GM18870 (cell line): ENCODE measurements around the gene WNT6.

Experiments used
- ATAC-seq: cut with Tn5 transposase; IDR thresholded peaks from one replicate; pipeline ENCODE4 v1.9.1; 2021; ENCODE audit warnings: moderate library complexity; ENCODE audit not compliant: unreplicated experiment

The WNT6 gene

GRCh38 chr2:218859556-218859987 is at the start of gene WNT6:
WNT6 (plus strand) TSS chr2:218859805; CDS start chr2:218860038, 233 bp downstream.
- no peak for ATAC-seq

GRCh38 chr2:218810256-218810655 is 49.3 kb upstream of the WNT6 start:
- ATAC-seq, result no peak

- no peak for ATAC-seq
These were observed 48.2 kb upstream of the WNT6 start for GRCh38 chr2:218811382-218811781.

GRCh38 chr2:218812096-218812815 is 47.3 kb upstream of the WNT6 start:
- no peak for ATAC-seq

- ATAC-seq, result no peak
These were observed 46.7 kb upstream of the WNT6 start for GRCh38 chr2:218812861-218813260.

- no peak for ATAC-seq
These were observed 45.7 kb upstream of the WNT6 start for GRCh38 chr2:218813771-218814460.

GRCh38 chr2:218814540-218815243 is 44.9 kb upstream of the WNT6 start:
- no peak for ATAC-seq

- ATAC-seq, result no peak
These were observed 44.4 kb upstream of the WNT6 start for GRCh38 chr2:218815244-218815637.

- ATAC-seq, result no peak
These were observed 44.0 kb upstream of the WNT6 start for GRCh38 chr2:218815649-218816048.

GRCh38 chr2:218816561-218817011 is 43.0 kb upstream of the WNT6 start:
- no peak for ATAC-seq

GRCh38 chr2:218819093-218819492 is 40.5 kb upstream of the WNT6 start:
- no peak for ATAC-seq

GRCh38 chr2:218820746-218821369 is 38.7 kb upstream of the WNT6 start:
- no peak for ATAC-seq

GRCh38 chr2:218821605-218822211 is 37.9 kb upstream of the WNT6 start:
- no peak for ATAC-seq

GRCh38 chr2:218822622-218823021 is 37.0 kb upstream of the WNT6 start:
- no peak for ATAC-seq

- no peak for ATAC-seq
These were observed 36.3 kb upstream of the WNT6 start for GRCh38 chr2:218823196-218823855.

- no peak for ATAC-seq
These were observed 35.6 kb upstream of the WNT6 start for GRCh38 chr2:218824004-218824403.

GRCh38 chr2:218826791-218827190 is 32.8 kb upstream of the WNT6 start:
- no peak for ATAC-seq

GRCh38 chr2:218827701-218828476 is 31.7 kb upstream of the WNT6 start:
- ATAC-seq, result no peak

- ATAC-seq, result no peak
These were observed 31.2 kb upstream of the WNT6 start for GRCh38 chr2:218828477-218828778.
